Peyer's patch (tissue), 4 donors: ENCODE data around the gene DHRS7C.

ENCODE experiments used
- POLR2A ChIP-seq, 2 donors: fragments of 450-650 bp; IDR thresholded peaks; one replicate each; pipeline ENCODE4 v1.5.1; 2017; ENCODE audit warnings: antibody characterized with exemption in 2 of 2, mild to moderate bottlenecking in 2 of 2, moderate library complexity in 2 of 2
- TF ChIP-seq, protein P1 (sequence below), 6 experiments: fragments of 450-650 bp in 4 of 6; fragments of 200-600 bp in 2 of 6; sonication (generic) in 1 of 6; IDR thresholded peaks; one replicate each; pipeline ENCODE4 v1.5.1; 2017 to 2019; ENCODE audit warnings: antibody characterized with exemption in 6 of 6, mild to moderate bottlenecking in 3 of 6, moderate library complexity in 1 of 6

DNA sequence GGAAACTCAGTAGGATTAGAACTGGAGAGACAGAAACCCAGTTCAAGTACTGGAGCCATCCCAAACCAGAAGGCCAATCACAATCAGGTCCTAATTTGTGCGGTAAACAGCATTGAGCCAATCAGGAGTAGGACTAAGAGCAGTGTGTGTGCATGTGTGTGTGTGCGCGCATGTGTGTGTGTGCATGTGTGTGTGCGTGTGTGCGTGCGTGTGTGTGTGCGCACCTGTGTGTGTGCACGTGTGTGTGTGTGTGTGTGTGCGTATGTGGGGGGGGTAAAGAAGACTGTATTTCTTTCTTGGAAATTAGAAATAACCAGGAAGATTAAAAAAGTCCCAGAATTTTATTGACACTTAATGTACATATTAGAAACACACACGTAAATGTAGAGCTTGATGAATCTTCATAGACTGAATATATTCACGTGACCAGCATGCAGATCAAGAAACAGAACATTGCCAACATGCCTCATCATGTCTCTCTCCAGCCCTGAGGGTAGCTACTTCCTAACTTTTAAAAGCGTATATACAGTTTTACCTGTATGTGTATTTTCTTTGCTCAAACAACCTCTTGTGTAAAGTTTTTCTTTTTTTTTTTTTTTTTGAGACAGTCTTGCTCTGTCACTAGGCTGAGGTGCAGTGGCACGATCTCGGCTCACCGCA lies 919 bp upstream of the DHRS7C start:
- TF ChIP-seq, protein P1, sequence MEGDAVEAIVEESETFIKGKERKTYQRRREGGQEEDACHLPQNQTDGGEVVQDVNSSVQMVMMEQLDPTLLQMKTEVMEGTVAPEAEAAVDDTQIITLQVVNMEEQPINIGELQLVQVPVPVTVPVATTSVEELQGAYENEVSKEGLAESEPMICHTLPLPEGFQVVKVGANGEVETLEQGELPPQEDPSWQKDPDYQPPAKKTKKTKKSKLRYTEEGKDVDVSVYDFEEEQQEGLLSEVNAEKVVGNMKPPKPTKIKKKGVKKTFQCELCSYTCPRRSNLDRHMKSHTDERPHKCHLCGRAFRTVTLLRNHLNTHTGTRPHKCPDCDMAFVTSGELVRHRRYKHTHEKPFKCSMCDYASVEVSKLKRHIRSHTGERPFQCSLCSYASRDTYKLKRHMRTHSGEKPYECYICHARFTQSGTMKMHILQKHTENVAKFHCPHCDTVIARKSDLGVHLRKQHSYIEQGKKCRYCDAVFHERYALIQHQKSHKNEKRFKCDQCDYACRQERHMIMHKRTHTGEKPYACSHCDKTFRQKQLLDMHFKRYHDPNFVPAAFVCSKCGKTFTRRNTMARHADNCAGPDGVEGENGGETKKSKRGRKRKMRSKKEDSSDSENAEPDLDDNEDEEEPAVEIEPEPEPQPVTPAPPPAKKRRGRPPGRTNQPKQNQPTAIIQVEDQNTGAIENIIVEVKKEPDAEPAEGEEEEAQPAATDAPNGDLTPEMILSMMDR (IDR thresholded peaks at IDR 0.05), result no peak
- no peak for TF ChIP-seq POLR2A (IDR thresholded peaks at IDR 0.05)
